Measurements from ENCODE around the gene NUAK2. TPM values are rescaled to one million over a fixed set of nuclear protein-coding genes. Genes with fewer than 3 reads are reported as not detected.

NUAK2 gene
- total and polyA plus RNA-seq, 2 donors from 2014 or later = 15.1 to 19.4 TPM

GRCh38 chr1:205255941-205256780 is 65.4 kb downstream of the NUAK2 start:
- FAIRE-seq = no peak
- Histone ChIP-seq H3K27ac (ENCODE audit: low read depth in 2 of 2, low read length in 2 of 2) (no peak overlapping the region), H3K27me3 (ENCODE audit: control insufficient read depth, insufficient read depth, low read length) (no peaks in the 10 kb centered on the region), H3K4me3 (ENCODE audit: low read length in 3 of 3) (no peak overlapping the region), H3K9ac (ENCODE audit: low read length in 3 of 3) (peak overlapping the region in 1 of 3 donors; percentile 20), H3K9me3 (ENCODE audit: control insufficient read depth in 2 of 3, insufficient read depth in 1 of 3, low read length in 3 of 3) (no peaks in the 10 kb centered on the region), H3K36me3 (ENCODE audit: control insufficient read depth in 2 of 3, insufficient read depth in 3 of 3, low read length in 3 of 3) (no peaks in the 10 kb centered on the region), H3K4me1 (ENCODE audit: control insufficient read depth in 2 of 3, insufficient read depth in 2 of 3, low read depth in 1 of 3, low read length in 3 of 3) (no peaks in the 10 kb centered on the region)
- TF ChIP-seq CTCF (IDR thresholded peaks at IDR 0.05; ENCODE audit: borderline replicate concordance, extremely low read depth, insufficient read depth) = peak; percentile 100
- peak; percentile 91 to 94 (median 92) for DNase-seq
- intact Hi-C loops (cut with DNase I) = loop anchor here (10.0 kb wide), 2 partner anchors 121 to 271 kb away; no protein-coding TSS in a partner anchor

Other genes with a start within 250 kb of the NUAK2 start
- 1.7 TPM for gene TMEM81, start 237.3 kb downstream of the NUAK2 start, total RNA-seq
- 6.1 TPM for gene TMEM81, start 237.3 kb downstream of the NUAK2 start, polyA plus RNA-seq (ENCODE audit: insufficient read depth, low read depth, low replicate concordance)
- 18.2 TPM for gene RBBP5, start 199.8 kb downstream of the NUAK2 start, total RNA-seq
- gene RBBP5, start 199.8 kb downstream of the NUAK2 start, polyA plus RNA-seq (ENCODE audit: insufficient read depth, low read depth, low replicate concordance) = 6.8 TPM
- gene DSTYK, start 110.0 kb downstream of the NUAK2 start, total RNA-seq = 17.8 TPM
- gene DSTYK, start 110.0 kb downstream of the NUAK2 start, polyA plus RNA-seq (ENCODE audit: insufficient read depth, low read depth, low replicate concordance) = 5.6 TPM
- gene TMCC2, start 93.8 kb downstream of the NUAK2 start, total RNA-seq = 1.3 TPM
- gene TMCC2, start 93.8 kb downstream of the NUAK2 start, polyA plus RNA-seq (ENCODE audit: insufficient read depth, low read depth, low replicate concordance) = 3.5 TPM
- gene KLHDC8A, start 35.2 kb upstream of the NUAK2 start, total RNA-seq = not detected
- not detected for gene KLHDC8A, start 35.2 kb upstream of the NUAK2 start, polyA plus RNA-seq (ENCODE audit: insufficient read depth, low read depth, low replicate concordance)
- 6.5 TPM for gene LEMD1, start 100.3 kb upstream of the NUAK2 start, total RNA-seq
- gene LEMD1, start 100.3 kb upstream of the NUAK2 start, polyA plus RNA-seq (ENCODE audit: insufficient read depth, low read depth, low replicate concordance) = not detected
- 4.3 TPM for gene BLACAT1, start 134.3 kb upstream of the NUAK2 start, total RNA-seq
- gene BLACAT1, start 134.3 kb upstream of the NUAK2 start, polyA plus RNA-seq (ENCODE audit: insufficient read depth, low read depth, low replicate concordance) = 0.37 TPM
- 25.7 TPM for gene CDK18, start 182.9 kb upstream of the NUAK2 start, total RNA-seq
- 36.3 TPM for gene CDK18, start 182.9 kb upstream of the NUAK2 start, polyA plus RNA-seq (ENCODE audit: insufficient read depth, low read depth, low replicate concordance)